C4-2B (cell line): Measurements from ENCODE around the gene SPRR2A.

Experiments used
- CTCF ChIP-seq: fragments of 450-650 bp; conservative IDR thresholded peaks from 2 replicates; pipeline ENCODE4 v1.5.1; 2017; ENCODE audit warnings: mild to moderate bottlenecking
- ZFX ChIP-seq: fragments of 450-650 bp; IDR thresholded peaks from 2 replicates; pipeline ENCODE4 v1.6.1; 2017

DNA sequence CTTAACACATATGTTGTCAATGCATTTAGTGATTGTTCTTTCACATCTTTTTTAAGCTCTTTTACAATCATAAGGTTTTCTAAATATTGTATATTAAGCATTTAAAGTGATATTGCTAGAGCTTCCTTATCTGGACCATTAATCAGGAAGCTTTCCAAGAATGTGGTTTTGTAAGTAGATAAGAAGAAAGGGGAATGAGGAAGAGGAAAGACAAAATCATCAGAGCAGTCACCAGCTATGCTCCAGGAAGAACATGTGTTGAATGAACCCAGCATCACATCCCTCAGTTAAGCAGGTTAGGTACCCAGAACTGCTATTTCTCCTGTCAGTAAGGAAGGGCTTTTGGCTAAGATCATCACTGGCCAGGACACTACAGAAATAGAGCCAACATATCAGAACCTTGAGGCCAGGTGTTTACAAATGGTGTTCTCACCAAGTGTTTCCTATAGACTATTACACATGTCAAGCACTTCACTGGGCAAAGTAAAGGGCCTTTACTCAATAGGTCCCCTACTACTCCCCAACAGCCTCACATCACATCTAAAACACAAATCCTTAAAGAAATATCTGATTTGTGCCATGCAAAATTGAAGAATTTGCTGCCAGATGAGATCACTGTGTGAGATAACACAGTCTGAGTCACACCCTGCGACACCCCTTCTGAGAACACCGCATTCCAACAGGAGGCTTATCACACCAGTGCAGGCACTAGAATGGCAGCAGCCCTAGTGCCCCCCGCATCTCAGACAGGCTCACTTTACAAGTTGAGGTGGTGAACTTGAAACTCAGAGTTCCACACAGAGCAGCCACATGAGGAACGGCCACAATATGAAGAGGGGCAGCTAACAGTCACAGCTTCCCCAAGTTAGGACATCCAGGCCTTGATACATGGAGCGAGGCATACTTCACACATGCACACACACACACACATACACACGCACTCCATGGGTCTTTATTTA is 1.8 kb upstream of the SPRR2A start:
- TF ChIP-seq CTCF (no peak), ZFX (no peak)
